ENCODE data around the gene ATP8A2.

DNA sequence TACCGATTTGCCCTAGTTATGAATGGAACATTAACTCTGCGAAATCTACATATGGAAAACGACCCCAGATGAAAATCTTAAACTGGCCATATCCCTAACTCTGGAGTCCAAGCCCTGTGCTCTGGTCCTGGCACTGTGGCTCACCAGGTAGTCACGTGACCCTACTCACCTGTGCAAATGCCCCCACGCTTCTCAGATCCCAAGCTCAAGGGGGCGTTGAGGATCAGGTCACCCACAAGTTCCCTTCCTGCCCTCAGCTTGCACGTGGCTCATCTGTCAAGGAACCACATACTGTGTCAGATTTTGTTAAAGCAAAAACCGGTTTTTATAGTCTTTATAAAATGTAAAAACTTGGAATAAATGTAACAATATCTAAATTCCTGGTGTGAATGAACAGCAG, 356.0 kb downstream of the ATP8A2 start:
- TF ChIP-seq, protein P1, sequence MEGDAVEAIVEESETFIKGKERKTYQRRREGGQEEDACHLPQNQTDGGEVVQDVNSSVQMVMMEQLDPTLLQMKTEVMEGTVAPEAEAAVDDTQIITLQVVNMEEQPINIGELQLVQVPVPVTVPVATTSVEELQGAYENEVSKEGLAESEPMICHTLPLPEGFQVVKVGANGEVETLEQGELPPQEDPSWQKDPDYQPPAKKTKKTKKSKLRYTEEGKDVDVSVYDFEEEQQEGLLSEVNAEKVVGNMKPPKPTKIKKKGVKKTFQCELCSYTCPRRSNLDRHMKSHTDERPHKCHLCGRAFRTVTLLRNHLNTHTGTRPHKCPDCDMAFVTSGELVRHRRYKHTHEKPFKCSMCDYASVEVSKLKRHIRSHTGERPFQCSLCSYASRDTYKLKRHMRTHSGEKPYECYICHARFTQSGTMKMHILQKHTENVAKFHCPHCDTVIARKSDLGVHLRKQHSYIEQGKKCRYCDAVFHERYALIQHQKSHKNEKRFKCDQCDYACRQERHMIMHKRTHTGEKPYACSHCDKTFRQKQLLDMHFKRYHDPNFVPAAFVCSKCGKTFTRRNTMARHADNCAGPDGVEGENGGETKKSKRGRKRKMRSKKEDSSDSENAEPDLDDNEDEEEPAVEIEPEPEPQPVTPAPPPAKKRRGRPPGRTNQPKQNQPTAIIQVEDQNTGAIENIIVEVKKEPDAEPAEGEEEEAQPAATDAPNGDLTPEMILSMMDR (IDR thresholded peaks at IDR 0.05) = no peak
- TF ChIP-seq POLR2A (IDR thresholded peaks at IDR 0.05) = no peak
